ENCODE measurements around the gene GSTA5.
"Not testable (repeated sequence)": the region's sequence is repeated elsewhere in the genome, so short reads cannot be mapped to it uniquely, and the experiment has no call there.

Gene GSTA5

GRCh38 chr6:52787917-52788316 is 52.7 kb downstream of the GSTA5 start:
- no peak for ATAC-seq

- no peak for ATAC-seq
Measured at GRCh38 chr6:52786249-52786956, 54.2 kb downstream of the GSTA5 start.

- not testable (repeated sequence) for ATAC-seq
Measured at GRCh38 chr6:52782696-52783274, 57.8 kb downstream of the GSTA5 start.

GRCh38 chr6:52782209-52782608 is 58.4 kb downstream of the GSTA5 start:
- not testable (repeated sequence) for ATAC-seq
